HCT116 (cell line): ENCODE data around the gene PLA2G2E. TPM values are rescaled to one million over a fixed set of nuclear protein-coding genes. Genes with fewer than 3 reads are reported as not detected.

Experiments used
- ATAC-seq: fragments of 200-7000 bp; cut with Tn5 transposase; 2 replicates; pipeline ENCODE4 v1.9.1; 2020; ENCODE audit warnings: mild to moderate bottlenecking, moderate library complexity
- BruUV-seq: library from RNA; stranded (reverse); fragments of 400-500 nt; replicated peaks from 2 replicates; lab custom pipeline; 2021; lab: Mats Ljungman, UMichigan
- CTCF ChIA-PET: fragments of 300-600 bp; sonication (Branson Sonifier 250); formaldehyde crosslinking; loops from one replicate; lab custom pipeline; 2021; ENCODE audit warnings: antibody characterized with exemption; lab: Charles Lee
- POLR2A ChIA-PET: fragments of 300-600, 350-600 bp; sonication (Branson Sonifier 250); formaldehyde crosslinking; loops from one replicate; lab custom pipeline; 2021; ENCODE audit warnings: antibody characterized with exemption; lab: Charles Lee
- RAD21 ChIA-PET, 2 experiments: fragments of 300-600 bp; sonication (Branson Sonifier 250); formaldehyde crosslinking; loops; one replicate each; lab custom pipeline; 2023; ENCODE audit warnings: low total read pairs in 2 of 2; ENCODE audit not compliant: uncharacterized antibody in 2 of 2, unreplicated experiment in 2 of 2, low non-redundant PET in 1 of 2; lab: Charles Lee
- DNase-seq: peaks from one replicate; pipeline ENCODE4 v3.0.0-alpha.2; 2010; ENCODE audit warnings: low read depth, low spot score
- H2AFZ ChIP-seq: fragments of 200-600 bp; shearing (Covaris generic), sonication (generic); 2 replicates; pipeline ENCODE4 v1.6.1; 2017; ENCODE audit warnings: low read depth, mixed run types, mixed read lengths, antibody characterized with exemption, low read length; ENCODE audit not compliant: poor library complexity, severe bottlenecking
- H3K27ac ChIP-seq: 2 replicates; pipeline ENCODE4 v1.5.1; 2012; ENCODE audit warnings: low read depth, low read length
- H3K27me3 ChIP-seq: fragments of 200-600 bp; sonication (generic); 2 replicates; pipeline ENCODE4 v1.6.1; 2016; ENCODE audit warnings: mixed run types, low read length, mixed read lengths; ENCODE audit not compliant: insufficient read depth
- H3K36me3 ChIP-seq, 2 experiments: fragments of 200-500 bp in 1 of 2; fragments of 200-600 bp in 1 of 2; sonication (Bioruptor generic) in 1 of 2; sonication (generic) in 1 of 2; 2 replicates each; pipeline versions ENCODE4 v1.5.1 to v1.6.1; 2014 to 2016; ENCODE audit warnings: low read length in 2 of 2, inconsistent platforms in 1 of 2, mixed read lengths in 1 of 2, mixed run types in 1 of 2; ENCODE audit not compliant: insufficient read depth in 2 of 2, control insufficient read depth in 1 of 2
- H3K4me1 ChIP-seq, 2 experiments: fragments of 200-600 bp in 1 of 2; sonication (generic) in 1 of 2; 2 replicates each; pipeline versions ENCODE4 v1.5.1 to v1.6.1; 2012 to 2017; ENCODE audit warnings: low read length in 2 of 2, inconsistent platforms in 1 of 2, mild to moderate bottlenecking in 1 of 2, mixed read lengths in 1 of 2, mixed run types in 1 of 2, moderate library complexity in 1 of 2; ENCODE audit not compliant: insufficient read depth in 2 of 2, control insufficient read depth in 1 of 2
- H3K4me2 ChIP-seq: fragments of 200-600 bp; sonication (generic); 2 replicates; pipeline ENCODE4 v1.6.1; 2017; ENCODE audit warnings: mixed run types, low read length, mixed read lengths
- H3K4me3 ChIP-seq, 2 experiments: fragments of 200-600 bp in 1 of 2; sonication (generic) in 1 of 2; replicated peaks in 1 of 2; 2 replicates each; pipeline ENCODE4 v1.5.1; 2011 to 2016; ENCODE audit warnings: low read length in 2 of 2, control low read depth in 1 of 2, low read depth in 1 of 2, mild to moderate bottlenecking in 1 of 2, mixed read lengths in 1 of 2, mixed run types in 1 of 2
- H3K79me2 ChIP-seq: fragments of 200-600 bp; sonication (generic); 2 replicates; pipeline ENCODE4 v1.6.1; 2017; ENCODE audit warnings: mild to moderate bottlenecking, mixed run types, low read length, moderate library complexity, mixed read lengths; ENCODE audit not compliant: insufficient read depth
- H3K9ac ChIP-seq: fragments of 200-600 bp; sonication (generic); 2 replicates; pipeline ENCODE4 v1.6.1; 2016; ENCODE audit warnings: low read length, mixed read lengths
- H3K9me2 ChIP-seq: fragments of 200-600 bp; sonication (generic), shearing (Covaris generic); 2 replicates; pipeline ENCODE4 v1.6.1; 2017; ENCODE audit warnings: mixed run types, mild to moderate bottlenecking, moderate library complexity; ENCODE audit not compliant: insufficient read depth
- H3K9me3 ChIP-seq, 2 experiments: fragments of 200-500 bp in 1 of 2; fragments of 200-600 bp in 1 of 2; sonication (Bioruptor generic) in 1 of 2; sonication (generic) in 1 of 2; 2 replicates each; pipeline ENCODE4 v1.6.1; 2014 to 2017; ENCODE audit warnings: low read length in 2 of 2, mixed read lengths in 2 of 2, inconsistent platforms in 1 of 2, low read depth in 1 of 2, mild to moderate bottlenecking in 1 of 2, mixed run types in 1 of 2, moderate library complexity in 1 of 2; ENCODE audit not compliant: control insufficient read depth in 1 of 2, insufficient read depth in 1 of 2
- H4K20me1 ChIP-seq: fragments of 200-600 bp; sonication (generic), shearing (Covaris generic); 2 replicates; pipeline ENCODE4 v1.6.1; 2017; ENCODE audit warnings: mixed run types, mild to moderate bottlenecking, moderate library complexity; ENCODE audit not compliant: insufficient read depth
- CEBPB ChIP-seq: IDR thresholded peaks from 2 replicates; pipeline ENCODE4 v1.6.1; 2012; ENCODE audit warnings: low read depth
- EZH2phosphoT487 ChIP-seq: fragments of 200-600 bp; IDR thresholded peaks from 2 replicates; pipeline ENCODE4 v1.6.1; 2018; ENCODE audit warnings: antibody characterized with exemption, borderline replicate concordance
- POLR2AphosphoS5 ChIP-seq: IDR thresholded peaks from 2 replicates; pipeline ENCODE4 v1.6.1; 2011; ENCODE audit warnings: mild to moderate bottlenecking, low read depth, low read length, moderate library complexity
- SIN3A ChIP-seq: IDR thresholded peaks from 2 replicates; pipeline ENCODE4 v1.6.1; 2012; ENCODE audit warnings: low read depth
- SP1 ChIP-seq: IDR thresholded peaks from 2 replicates; pipeline ENCODE4 v1.6.1; 2012; ENCODE audit warnings: low read depth
- SRF ChIP-seq: IDR thresholded peaks from 2 replicates; pipeline ENCODE4 v1.6.1; 2012; ENCODE audit warnings: low read depth
- YY1 ChIP-seq: IDR thresholded peaks from 2 replicates; pipeline ENCODE4 v1.6.1; 2011; ENCODE audit warnings: low read length, low read depth, moderate library complexity, mild to moderate bottlenecking; ENCODE audit not compliant: insufficient replicate concordance; ENCODE audit errors: extremely low read depth
- ZFX ChIP-seq: fragments of 450-650 bp; IDR thresholded peaks from 2 replicates; pipeline ENCODE4 v1.6.1; 2017
- ZNF274 ChIP-seq: fragments of 200-500 bp; sonication (Bioruptor generic); IDR thresholded peaks from 2 replicates; pipeline ENCODE4 v1.6.1; 2014; ENCODE audit warnings: mild to moderate bottlenecking, low read depth, low read length, inconsistent platforms
- intact Hi-C: fragments of 100-400 bp; cut with micrococcal nuclease; formaldehyde crosslinking; loops from 2 replicates; pipeline ENCODE4 v1.10.0; 2022
- total RNA-seq: library from RNA; stranded (reverse); gene quantifications from one replicate; pipeline ENCODE4 v1.2.1, GENCODE V29; 2021; ENCODE audit not compliant: unreplicated experiment
- TF ChIP-seq, protein P1 (sequence below), 3 experiments: fragments of 200-600 bp in 1 of 3; sonication (generic) in 1 of 3; IDR thresholded peaks in 2 of 3; conservative IDR thresholded peaks in 1 of 3; 2 replicates each; pipeline ENCODE4 v1.5.1; 2012 to 2017; ENCODE audit warnings: low read depth in 2 of 3, low read length in 2 of 3, antibody characterized with exemption in 1 of 3, borderline replicate concordance in 1 of 3, control low read depth in 1 of 3, mild to moderate bottlenecking in 1 of 3, mixed read lengths in 1 of 3, mixed run types in 1 of 3, moderate library complexity in 1 of 3; ENCODE audit not compliant: insufficient read depth in 1 of 3
- TF ChIP-seq, protein P2 (sequence below): IDR thresholded peaks from 2 replicates; pipeline ENCODE4 v1.6.1; 2012
- TF ChIP-seq, protein P3 (sequence below): IDR thresholded peaks from 2 replicates; pipeline ENCODE4 v1.6.1; 2012

Gene PLA2G2E
- total RNA-seq, 1 experiment from 2014 or later: not detected

DNA sequence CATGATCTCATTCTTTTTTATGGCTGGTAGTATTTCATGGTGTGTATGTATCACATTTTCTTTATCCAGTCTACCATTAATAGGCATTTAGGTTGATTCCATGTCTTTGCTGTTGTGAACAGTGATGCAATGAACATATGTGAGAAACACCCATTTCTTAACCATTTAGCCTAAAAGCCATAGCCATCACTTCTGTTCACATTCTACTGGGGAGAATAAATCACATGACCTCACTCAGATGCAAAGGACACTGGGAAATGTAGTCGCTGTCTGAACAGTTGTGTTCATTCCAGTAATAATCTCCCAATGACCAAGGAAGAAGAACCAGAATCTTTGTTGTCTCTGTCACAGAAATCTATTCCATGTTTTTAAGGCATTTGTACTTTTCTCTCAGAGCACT, 15.1 kb upstream of the PLA2G2E start:
- Histone ChIP-seq H3K36me3 (no peaks in the 10 kb centered on the region), H3K4me1 (no peaks in the 10 kb centered on the region), H3K9ac (no peak overlapping the region), H3K27ac (no peak overlapping the region), H2AFZ (no peak overlapping the region), H3K4me3 (no peak overlapping the region), H4K20me1 (no peaks in the 10 kb centered on the region), H3K4me2 (no peak overlapping the region), H3K9me3 (no peaks in the 10 kb centered on the region), H3K27me3 (no peaks in the 10 kb centered on the region), H3K9me2 (no peaks in the 10 kb centered on the region), H3K79me2 (no peaks in the 10 kb centered on the region)
- intact Hi-C loops: no loop called here
- TF ChIP-seq CEBPB (no peak), SRF (no peak), SIN3A (no peak), POLR2AphosphoS5 (no peak), ZNF274 (no peak), EZH2phosphoT487 (no peak), ZFX (no peak), SP1 (no peak), YY1 (no peak)
- TF ChIP-seq, protein P1, sequence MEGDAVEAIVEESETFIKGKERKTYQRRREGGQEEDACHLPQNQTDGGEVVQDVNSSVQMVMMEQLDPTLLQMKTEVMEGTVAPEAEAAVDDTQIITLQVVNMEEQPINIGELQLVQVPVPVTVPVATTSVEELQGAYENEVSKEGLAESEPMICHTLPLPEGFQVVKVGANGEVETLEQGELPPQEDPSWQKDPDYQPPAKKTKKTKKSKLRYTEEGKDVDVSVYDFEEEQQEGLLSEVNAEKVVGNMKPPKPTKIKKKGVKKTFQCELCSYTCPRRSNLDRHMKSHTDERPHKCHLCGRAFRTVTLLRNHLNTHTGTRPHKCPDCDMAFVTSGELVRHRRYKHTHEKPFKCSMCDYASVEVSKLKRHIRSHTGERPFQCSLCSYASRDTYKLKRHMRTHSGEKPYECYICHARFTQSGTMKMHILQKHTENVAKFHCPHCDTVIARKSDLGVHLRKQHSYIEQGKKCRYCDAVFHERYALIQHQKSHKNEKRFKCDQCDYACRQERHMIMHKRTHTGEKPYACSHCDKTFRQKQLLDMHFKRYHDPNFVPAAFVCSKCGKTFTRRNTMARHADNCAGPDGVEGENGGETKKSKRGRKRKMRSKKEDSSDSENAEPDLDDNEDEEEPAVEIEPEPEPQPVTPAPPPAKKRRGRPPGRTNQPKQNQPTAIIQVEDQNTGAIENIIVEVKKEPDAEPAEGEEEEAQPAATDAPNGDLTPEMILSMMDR (IDR thresholded peaks at IDR 0.05 in 2 of 3, conservative IDR thresholded peaks at IDR 0.05 in 1 of 3; ENCODE audit: borderline replicate concordance in 1 of 3, insufficient read depth in 1 of 3, low read depth in 2 of 3, low read length in 2 of 3): no peak
- TF ChIP-seq, protein P2, sequence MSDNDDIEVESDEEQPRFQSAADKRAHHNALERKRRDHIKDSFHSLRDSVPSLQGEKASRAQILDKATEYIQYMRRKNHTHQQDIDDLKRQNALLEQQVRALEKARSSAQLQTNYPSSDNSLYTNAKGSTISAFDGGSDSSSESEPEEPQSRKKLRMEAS: no peak
- TF ChIP-seq, protein P3, sequence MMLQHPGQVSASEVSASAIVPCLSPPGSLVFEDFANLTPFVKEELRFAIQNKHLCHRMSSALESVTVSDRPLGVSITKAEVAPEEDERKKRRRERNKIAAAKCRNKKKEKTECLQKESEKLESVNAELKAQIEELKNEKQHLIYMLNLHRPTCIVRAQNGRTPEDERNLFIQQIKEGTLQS: no peak
- ChIA-PET CTCF (no interaction called here), POLR2A (no interaction called here), RAD21 (no interaction called here)
- BruUV-seq: no TSS peak
- DNase-seq (no peak), ATAC-seq (peak; percentile 47; the same call in 1 of the 2 replicates)
